CMK (cell line): ENCODE results near the gene RPS6KA3.
"Not testable (repeated sequence)": the region's sequence is repeated elsewhere in the genome, so short reads cannot be mapped to it uniquely, and the experiment has no call there.

Experiments used
- DNase-seq: peaks from one replicate; pipeline ENCODE4 v3.0.0-alpha.2; 2010; ENCODE audit warnings: low read depth

The RPS6KA3 gene

DNA sequence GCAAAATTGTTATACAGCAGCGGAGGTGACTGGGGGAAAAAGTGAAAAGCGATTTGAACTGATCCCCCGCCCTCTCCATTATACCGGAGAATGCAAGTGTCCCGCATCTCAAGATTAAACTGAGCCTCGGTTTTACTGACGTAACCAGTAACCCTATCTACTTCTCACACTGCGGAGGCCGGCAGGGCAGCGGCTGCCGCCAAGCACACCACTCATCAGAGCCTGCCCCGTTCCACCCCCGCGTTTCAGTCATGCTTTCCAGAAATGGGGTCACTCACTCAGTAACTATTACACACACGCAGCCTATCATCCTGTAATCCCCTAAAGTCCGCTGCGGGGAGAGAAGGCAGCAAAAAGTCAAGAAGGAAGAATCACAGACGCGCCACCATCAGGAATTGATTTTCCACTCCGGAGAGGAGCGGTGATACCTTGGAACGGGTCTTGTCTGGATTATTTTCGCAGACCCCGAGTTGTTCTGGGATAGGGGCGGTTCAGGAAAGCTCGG lies 1.4 kb downstream of the RPS6KA3 start:
- DNase-seq = no peak

DNA sequence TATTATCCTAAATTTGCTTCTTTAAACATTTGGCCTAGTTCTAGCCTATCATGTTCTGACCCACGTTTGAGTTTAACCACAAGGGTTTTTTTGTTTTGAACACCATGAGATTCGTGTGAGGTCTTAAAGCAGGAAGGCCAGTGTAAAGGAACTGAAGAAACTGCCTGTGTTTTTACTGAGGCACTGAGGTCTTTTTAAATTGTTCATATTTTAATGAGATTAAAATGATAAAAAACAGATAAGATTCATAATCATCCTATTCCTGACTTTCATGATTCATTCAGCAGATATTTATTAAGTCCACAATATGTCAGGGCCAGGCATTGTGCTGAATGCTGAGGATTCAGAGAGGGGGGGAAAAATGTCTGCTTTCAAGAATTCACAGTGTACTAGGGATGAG lies 3.2 kb downstream of the RPS6KA3 start:
- DNase-seq = no peak

GRCh38 chrX:20260885-20261284 lies 5.8 kb downstream of the RPS6KA3 start:
- DNase-seq = no peak

DNA sequence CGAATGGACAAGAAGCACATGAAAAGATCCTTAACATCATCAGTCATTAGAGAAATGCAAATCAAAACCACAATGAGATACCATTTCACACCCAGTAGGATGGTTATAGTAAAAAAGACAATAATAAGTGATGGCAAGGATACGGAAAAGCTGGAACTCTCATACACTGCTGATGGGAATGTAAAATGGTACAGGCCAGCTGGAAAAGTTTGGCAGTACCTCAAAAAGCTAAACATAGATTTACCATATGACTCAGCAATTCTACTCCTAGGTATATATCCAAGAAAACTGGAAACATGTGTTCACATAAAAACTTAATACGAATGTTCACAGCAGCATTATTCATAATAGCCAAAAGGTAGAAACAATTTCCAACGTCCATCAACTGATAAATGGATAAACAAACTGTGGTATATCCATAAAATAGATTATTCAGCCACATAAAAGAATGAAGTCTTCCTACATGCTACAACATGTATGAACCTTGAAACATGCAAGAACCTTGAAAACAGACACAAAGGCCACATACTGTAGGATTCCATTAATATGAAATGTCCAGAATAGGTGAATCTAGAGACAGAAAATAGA lies 11.9 kb downstream of the RPS6KA3 start:
- no peak for DNase-seq

DNA sequence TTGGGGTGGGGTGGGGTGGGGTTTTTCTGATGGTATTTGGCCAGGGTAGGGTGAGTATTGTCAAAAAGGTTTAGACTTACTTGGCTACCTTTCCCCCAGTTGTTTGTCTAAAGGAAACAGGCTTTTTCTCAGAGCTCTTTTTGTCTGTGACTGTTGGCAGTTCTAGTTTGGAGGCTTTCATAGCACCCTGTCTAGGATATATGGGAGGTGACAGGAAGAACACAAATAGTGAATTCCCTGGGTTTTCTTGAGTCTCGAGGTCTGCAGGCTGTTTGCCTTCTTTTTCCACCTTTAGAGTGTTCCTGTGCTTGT lies 13.5 kb downstream of the RPS6KA3 start:
- DNase-seq = no peak

DNA sequence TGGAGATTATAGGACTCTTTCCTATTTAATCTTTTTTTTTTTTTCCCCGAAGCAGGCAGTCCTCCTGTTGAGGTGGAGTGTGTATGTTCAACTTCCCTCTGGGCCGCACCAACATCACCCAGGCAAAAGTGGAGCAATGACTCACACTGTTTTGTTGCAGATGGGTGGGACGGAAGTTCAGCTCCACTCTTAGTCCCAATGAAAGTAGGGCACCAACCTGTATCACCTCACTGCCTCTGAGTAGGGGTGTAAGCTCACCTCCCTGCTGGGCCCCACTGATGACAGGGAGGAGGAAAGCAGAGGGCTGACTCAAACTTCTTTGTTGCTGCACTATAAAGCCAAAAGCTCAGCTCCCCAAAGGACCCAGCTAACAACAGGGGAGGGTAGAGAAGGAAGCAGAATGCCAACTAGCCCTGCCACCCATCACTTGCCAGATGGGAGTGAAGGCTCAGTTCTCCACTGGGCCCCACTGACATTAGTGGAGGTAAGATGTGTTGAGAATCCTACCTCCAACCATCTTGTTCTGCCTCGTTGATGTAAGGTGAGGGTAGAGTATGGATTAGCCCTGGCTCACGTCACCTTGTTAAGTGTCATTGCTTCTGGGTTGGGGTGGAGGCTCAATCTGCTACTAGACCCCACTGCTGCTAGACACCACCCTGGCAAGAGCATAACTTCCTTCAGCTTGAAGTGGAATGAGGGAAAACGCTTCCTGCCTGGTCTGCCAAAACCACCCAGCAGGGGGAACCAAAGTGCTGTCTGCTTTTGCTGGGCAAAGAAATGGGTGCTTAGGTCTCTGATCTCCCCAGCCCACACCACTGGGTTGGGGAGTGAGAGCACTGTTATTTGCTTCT lies 14.1 kb downstream of the RPS6KA3 start:
- no peak for DNase-seq

DNA sequence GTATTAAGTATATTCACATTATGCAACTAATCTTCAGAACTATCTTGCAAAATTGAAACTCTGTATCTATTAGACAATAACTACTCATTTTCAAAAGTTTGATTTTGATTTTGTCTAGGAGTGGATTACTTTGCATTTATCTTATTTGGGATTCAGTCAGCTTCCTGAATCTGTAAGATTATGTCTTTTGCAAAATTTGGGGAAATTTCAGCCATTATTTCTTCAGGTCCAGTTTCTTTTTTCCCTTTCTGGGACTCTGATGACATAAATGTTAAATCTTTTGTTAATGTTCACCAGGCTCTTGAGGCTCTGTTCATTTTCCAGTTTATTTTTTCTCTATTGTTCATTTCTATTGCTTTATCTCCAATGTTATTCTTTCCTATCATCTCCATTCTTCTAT lies 15.0 kb downstream of the RPS6KA3 start:
- DNase-seq = no peak

DNA sequence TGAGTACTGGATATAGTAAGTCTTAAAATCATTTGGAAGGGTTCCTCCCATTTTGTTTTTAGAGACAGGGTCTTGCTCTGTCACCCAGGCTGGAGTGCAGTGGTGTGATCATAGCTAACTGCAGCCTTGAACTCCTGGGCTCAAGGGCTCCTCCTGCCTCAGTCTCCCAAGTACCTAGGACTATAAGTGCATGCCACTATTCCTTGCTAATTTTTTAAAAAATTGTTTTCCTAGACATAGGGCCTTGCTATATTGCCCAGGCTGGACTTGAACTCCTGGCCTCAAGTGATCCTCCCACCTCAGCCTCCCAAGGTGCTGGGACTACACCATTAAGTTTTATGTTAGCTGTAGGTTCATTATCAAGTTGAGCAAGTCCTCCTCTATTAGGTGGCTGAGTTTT lies 16.6 kb downstream of the RPS6KA3 start:
- not testable (repeated sequence) for DNase-seq

GRCh38 chrX:20248592-20249192 lies 18.0 kb downstream of the RPS6KA3 start:
- DNase-seq = no peak

GRCh38 chrX:20244931-20245330 lies 21.8 kb downstream of the RPS6KA3 start:
- DNase-seq = no peak

DNA sequence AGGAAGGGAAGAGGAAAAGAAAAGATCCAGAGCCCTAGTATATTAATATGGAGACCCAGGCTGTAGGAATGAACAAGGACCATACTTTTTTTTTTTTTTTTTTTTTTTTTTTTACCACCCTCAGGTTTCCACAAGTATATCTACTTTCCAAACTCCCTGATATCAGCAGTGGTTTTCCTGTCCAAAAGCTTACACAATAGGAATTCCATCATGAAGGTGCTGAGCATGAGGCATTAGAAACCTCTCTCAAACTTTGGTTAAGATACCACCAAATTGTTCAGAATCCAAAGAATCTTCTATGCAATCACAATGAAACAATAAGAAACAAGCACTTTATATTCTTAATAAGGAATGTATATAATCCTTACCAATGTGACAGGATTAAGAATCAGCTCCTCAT lies 26.5 kb downstream of the RPS6KA3 start:
- DNase-seq = no peak

DNA sequence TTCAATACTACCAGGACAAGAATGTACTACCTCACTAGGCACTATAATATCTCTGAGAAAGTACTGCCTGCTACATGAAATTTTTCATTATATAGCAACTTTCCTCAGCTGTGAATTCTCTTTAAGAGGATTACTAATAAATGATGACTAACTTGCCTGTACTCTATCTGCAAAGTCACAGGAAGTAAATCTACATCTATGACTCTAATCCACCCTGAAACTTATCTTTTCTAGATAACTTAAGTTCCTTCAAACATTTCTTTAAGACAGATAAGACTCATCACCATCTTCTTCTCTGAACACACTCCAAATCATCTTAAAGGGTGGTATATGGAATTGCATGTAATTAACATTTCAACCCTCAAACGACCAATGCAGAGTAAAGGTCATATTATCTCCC lies 28.8 kb downstream of the RPS6KA3 start:
- no peak for DNase-seq

DNA sequence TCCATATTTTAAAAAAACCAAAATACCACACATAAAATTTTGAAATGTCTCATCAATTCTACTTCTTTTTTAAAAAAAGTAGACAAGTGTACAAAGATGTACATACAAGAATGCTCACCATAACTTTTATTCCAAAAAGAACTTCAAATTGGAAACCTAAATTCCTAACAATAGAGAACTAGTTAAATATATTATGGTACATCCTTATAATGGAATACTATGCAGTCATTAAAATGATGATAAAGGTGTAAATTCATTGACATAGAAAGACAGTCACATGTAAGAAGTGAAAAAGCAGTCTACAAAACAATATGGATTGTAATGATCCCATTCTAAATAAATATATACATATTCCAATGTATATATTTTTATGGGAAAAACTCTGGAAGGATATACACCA lies 31.0 kb downstream of the RPS6KA3 start:
- no peak for DNase-seq

GRCh38 chrX:20233336-20233735 lies 33.4 kb downstream of the RPS6KA3 start:
- DNase-seq = no peak

GRCh38 chrX:20231598-20231997 lies 35.1 kb downstream of the RPS6KA3 start:
- DNase-seq = no peak

DNA sequence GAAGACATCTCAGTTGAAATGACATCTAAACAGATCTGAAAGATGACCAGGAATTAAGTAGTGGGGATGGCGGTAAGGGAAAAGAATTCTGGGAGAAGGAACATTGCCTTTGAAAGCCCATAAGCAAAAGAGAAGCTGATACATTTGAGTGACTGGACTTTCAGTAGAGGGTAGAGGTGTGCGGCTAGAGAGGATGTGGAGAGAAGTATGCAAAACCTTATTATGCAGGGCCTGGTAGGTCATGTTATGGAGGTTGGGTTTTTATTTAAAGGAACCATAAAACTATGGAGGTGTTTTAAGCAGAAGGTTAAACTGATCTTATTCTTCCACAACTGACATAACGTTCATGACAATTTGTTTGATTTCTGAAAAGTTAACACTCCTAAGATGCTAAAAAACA lies 36.3 kb downstream of the RPS6KA3 start:
- DNase-seq = no peak

- DNase-seq = no peak
Observed at GRCh38 chrX:20229155-20229554, 37.6 kb downstream of the RPS6KA3 start.

DNA sequence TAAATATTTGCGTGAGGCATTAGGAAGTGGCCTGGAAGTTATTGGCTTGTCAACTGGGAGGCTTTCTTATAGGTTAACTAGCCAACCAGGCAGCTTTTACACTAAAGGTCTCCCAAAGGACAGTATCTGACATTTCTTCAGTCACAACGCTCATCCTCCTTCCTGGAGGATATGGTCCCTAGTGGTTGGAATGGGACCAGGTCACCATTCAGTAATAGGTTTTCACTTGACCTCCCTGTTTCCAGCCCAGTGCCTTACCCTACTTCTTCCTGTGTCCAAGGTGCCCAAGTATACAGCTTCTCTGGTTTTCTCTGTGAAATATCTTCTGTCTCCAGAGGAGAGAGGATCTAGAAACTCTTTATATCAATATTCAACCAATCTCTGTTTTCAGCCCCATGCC lies 38.5 kb downstream of the RPS6KA3 start:
- no peak for DNase-seq

DNA sequence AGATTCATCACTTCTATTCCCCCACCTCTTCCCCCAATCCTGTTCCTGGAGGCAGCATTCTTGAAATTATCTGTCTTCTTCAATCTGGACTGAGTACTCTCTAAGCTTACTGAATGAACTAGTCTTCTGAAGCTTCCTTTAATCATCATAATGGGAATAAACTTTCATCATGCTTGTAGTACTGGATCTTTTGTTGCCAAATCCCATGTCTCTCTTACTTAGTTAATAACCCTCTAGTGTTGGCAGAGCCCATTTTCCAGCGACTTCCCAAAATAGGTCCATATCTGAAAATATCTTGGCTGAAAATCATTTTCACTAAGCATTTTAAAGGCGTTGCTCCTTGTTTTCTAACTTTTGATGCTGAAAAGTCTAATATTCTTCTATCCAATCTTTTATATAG lies 39.6 kb downstream of the RPS6KA3 start:
- no peak for DNase-seq

- no peak for DNase-seq
Observed at GRCh38 chrX:20225488-20225833, 41.2 kb downstream of the RPS6KA3 start.

DNA sequence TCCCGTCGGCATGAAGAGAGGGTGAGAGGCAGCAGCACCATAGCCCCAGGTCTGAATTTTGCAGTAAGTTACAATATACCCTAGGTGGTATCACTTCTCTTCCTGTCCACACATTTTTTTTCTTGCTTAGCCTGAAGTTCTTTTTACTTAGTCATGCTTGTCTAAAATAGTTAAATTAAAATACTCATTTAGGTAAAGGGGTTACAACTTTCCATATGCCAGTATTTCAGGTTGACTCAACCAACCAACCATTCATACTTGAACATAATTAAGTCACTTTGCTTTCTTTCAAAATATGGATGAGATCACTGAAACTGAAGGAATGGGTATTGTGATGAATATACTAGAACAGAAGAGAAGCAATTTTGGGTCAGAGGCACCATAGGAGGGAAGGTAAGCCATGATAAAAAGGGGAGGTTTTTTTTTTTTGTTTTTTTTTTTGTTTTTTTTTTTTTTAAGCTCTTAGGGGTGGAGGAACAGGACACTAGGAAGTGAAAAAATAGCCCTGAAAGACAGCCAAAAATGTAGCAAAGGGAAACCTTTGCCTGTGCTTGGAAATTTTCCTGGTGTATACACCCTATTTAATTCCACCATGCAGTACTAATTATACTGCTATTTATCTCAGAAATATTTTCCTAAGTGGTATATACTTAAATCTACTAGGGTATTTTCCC lies 41.8 kb downstream of the RPS6KA3 start:
- no peak for DNase-seq

DNA sequence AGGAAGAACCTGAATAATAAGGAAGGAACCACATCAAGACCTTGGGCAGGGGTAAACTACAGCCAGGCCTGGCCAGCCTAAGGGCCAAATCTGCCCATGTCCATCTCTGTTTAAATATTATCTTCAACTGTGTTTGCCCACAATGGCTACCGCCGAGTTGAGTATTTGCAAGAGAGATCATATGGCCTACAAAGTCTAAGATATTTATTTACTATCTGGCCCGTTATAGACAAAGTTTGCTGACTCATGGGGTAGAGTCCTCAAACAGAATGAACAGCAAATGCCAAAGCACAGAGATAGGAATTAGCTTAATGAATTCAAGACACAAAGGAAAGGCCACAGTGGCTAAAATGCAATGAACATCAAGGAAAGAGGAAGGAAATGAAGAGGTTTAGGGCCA lies 44.8 kb downstream of the RPS6KA3 start:
- DNase-seq = no peak
